Tracheal epithelial cell (primary cell): Measurements from ENCODE around the gene FAM184A. TPM values are rescaled to one million over a fixed set of nuclear protein-coding genes. Genes with fewer than 3 reads are reported as not detected.

Experiments used
- total RNA-seq: library from RNA; depleted of rRNA; stranded (reverse); fragments of >200 nt; gene quantifications from 2 replicates; pipeline ENCODE4 v1.2.1, GENCODE V29; 2014

Gene FAM184A
- 0.24 TPM in 1 of 2 replicates, not detected in the other for total RNA-seq

GRCh38 chr6:119078376-119079282, at the start of gene FAM184A:
TSS of gene FAM184A (minus strand) at chr6:119078664. CDS start at chr6:119078299, 365 bp downstream.

GRCh38 chr6:118934461-118935330, 143.8 kb downstream of the FAM184A start, which contains the start of gene MCM9:
TSS of gene MCM9 (minus strand) at chr6:118935159. CDS start at chr6:118931723, 3,436 bp downstream.

Other genes starting within 250 kb of the FAM184A start
- 10.4 and 14.9 TPM in 2 replicates for gene ASF1A, start 184.5 kb downstream of the FAM184A start, total RNA-seq
- 14.1 and 14.5 TPM in 2 replicates for gene MCM9, start 143.5 kb downstream of the FAM184A start, total RNA-seq